NCI-H526 treated with DMSO at 0.1 percent for 48 hours (cell line): ENCODE data around the gene CDON.
"Not testable (repeated sequence)": the region's sequence is repeated elsewhere in the genome, so short reads cannot be mapped to it uniquely, and the experiment has no call there.

ENCODE experiments used
- DNase-seq: peaks from one replicate; lab custom pipeline; 2025; lab: John Stamatoyannopoulos, UW

CDON gene

GRCh38 chr11:125995313-125995712 is 67.4 kb downstream of the CDON start:
- DNase-seq = no peak

DNA sequence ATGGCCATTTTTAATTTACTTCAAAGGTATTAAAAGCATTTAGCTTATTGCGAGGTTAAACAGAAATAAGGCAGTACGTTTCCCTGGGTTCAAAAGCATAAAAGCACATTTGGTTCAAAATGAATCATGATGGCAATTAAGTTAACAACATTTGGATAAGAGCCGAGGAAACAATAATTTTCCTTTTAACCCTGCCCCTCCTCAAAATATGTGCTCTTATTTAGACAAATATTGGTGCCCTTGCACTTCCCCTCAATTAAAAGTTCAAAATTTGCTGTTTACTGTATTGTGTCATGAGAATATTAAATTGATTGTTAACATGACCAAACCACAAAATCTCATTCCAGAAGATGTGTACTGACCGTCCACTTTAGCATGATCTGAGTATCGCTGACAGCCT is 68.2 kb downstream of the CDON start:
- DNase-seq = no peak

DNA sequence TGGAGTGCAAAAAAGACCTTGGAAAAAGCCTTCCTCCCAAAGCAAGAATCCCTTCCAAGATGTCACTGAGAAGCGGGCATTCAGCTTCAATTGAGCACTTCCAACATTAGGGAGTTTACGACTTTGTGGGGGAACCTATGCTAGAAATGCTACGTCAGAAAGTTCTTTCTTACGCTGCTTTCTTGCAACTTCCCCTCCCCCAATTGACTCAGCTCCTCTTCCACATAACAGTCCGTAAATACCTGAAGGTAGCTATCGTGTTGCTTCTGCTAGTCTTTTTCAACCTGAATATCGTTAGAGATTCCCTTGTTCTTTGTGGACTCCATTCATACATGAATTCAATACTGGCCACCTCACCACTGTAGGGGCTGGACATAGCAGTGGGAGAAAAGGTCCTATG is 69.8 kb downstream of the CDON start:
- no peak for DNase-seq

- no peak for DNase-seq
These were observed 72.4 kb downstream of the CDON start for GRCh38 chr11:125990244-125990643.

DNA sequence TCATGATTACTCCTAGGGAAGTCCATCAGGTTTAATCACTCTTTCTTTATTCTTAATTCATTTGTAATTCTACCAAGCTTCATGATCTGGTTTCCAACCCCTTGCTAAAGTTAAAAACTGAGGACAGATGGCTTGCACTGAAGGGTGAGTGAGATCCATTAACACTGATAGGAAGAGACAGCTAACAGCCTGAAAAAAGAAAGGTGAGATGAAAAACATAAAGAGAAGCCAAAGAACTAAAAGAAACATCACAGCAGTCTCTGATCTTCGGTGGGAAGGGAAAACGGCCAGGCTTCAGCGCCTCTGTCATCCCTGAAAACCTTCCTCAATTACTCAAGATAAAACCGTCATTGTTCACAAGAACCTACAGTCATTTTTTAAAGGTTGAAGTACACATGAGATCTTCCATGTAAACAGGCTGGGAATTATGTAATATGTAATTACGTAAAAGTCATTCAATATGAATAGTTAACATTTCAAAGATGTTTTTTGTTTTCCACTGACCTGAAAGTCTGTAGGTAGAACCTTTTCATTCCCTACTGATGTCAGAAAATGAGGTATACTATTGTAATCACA is 75.5 kb downstream of the CDON start:
- DNase-seq = no peak

DNA sequence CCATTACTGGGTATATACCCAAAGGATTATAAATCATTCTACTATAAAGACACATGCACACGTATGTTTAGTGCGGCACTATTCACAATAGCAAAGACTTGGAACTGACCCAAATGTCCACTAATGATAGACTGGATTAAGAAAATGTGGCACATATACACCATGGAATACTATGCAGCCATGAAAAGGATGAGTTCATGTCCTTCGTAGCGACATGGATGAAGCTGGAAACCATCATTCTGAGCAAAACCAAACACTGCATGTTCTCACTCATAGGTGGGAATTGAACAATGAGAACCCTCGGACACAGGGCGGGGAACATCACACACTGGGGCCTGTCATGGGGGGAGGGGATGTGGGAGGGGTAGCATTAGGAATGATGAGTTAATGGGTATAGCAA is 76.7 kb downstream of the CDON start:
- DNase-seq = not testable (repeated sequence)

- DNase-seq = no peak
These were observed 80.3 kb downstream of the CDON start for GRCh38 chr11:125982348-125982730.

DNA sequence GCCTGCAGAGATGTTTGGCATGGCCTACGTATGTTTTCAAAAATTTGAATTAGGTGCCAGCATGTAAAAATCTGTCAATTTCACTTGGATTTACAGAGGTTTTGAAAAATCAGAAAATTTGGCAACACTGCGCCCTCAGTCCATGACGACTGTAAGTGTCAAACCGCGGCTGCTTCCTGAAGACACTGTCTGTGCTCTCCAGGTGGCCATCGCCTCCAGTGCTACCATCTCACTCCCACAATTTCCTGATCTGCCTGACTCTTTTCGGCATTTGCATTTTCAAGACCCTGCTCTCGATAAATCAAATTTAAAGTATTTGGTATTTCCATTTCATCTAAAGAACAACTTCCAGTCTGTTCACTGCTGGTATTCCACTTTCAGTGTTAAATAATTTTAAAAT is 82.2 kb downstream of the CDON start:
- no peak for DNase-seq

DNA sequence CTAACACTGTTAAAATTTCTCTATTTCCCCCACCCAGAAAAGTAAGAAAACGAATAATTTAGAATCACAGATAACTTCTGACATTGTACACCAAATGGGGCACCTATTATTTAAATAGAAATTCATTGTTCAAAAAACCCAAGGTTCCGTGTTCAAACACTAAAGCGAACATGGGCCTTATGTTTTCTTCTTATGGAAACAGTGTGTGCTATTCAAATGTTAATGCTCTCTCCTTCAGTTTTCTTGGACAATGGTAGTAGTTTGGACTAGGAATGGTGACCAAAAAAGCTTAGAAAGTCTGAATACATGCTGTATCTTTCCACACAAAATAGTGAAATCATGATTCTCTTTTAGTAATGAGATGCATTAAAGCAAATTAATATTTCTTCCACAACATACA is 83.2 kb downstream of the CDON start:
- DNase-seq = no peak

GRCh38 chr11:125978778-125979407 is 83.8 kb downstream of the CDON start:
- no peak for DNase-seq

DNA sequence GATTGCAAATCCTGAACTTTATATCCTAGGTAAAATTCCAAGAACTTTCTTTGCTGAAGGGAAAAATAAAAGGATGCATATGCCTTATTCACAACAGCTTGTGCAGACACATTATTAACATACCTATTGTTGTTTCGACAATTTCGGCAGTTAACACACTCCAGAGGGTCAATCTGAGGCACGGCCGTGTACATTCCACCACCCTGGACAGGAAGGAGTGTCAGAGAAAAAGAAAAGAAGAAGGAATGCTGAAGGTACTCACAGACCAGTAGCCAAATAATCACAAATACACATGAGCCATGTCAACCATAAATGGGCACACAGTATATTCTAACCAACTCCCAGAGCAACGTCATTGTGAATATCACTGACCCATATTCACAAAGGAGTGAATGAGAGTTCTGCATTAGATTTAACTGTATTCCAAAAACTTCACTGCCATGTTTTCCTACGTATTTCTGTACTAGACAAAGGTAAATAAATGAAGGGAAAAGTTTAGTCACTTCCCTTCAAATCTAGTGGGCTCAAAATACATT is 84.4 kb downstream of the CDON start:
- no peak for DNase-seq

- no peak for DNase-seq
These were observed 85.3 kb downstream of the CDON start for GRCh38 chr11:125977333-125977732.

DNA sequence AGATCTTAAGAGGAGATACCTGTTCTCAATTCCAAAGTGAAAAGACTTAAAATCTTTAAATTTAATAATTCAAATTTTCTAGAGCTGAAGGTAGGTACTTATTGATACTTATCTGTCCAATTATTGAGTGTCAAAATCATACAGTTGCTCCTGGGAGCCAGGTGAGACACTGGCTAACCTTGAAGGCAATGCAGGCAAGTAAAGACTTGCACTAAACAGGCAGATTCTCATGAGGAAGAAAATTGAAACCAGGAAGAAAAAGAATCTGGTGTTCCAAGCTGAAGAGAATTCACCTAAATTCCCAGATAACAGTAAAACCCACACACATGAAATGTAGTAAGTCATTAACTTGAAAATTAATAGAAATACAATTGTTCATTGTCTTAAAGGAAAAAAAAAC is 86.5 kb downstream of the CDON start:
- DNase-seq = no peak

- DNase-seq = no peak
These were observed 87.0 kb downstream of the CDON start for GRCh38 chr11:125975634-125976033.

GRCh38 chr11:125974284-125974683 is 88.4 kb downstream of the CDON start:
- no peak for DNase-seq

GRCh38 chr11:125971618-125972017 is 91.0 kb downstream of the CDON start:
- no peak for DNase-seq

DNA sequence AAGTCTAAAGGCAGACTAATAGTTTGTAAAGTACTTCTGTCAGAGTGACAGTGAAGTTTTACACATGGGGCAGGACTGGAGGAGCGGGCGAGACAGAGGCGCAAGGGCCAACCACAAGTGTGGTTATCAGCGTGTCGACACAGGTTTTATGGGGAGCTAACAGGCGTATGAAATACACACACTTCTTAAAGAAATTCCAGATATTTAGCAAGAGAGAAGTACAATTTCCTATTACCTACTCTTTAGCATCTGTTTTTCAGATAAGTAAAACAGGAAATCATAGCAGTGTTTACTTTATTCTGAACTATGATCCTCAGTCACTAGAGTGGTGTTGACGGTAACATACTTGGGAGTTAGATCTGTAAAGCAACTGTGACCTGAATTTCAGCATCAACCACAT is 94.3 kb downstream of the CDON start:
- no peak for DNase-seq

DNA sequence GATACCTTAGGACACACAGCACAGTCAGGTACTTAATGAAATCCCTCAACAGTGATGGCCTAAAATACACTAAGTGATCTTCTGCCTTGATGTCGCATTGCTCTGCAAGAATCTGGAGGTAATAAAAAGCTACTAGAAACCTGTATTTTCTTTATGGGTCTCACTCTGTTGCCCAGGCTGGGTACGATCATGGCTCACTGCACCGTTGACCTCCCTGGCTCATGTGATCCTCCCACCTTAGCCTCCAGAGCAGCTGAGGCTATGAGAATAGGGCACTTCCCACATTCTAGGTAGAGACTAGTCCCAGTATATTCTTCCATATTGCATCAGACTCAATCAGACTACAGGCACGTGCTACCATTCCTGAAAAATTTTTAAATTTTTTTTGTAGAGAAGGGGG is 95.2 kb downstream of the CDON start:
- DNase-seq = no peak

- peak; percentile 77 for DNase-seq
These were observed 101.9 kb downstream of the CDON start for GRCh38 chr11:125960771-125961170.

DNA sequence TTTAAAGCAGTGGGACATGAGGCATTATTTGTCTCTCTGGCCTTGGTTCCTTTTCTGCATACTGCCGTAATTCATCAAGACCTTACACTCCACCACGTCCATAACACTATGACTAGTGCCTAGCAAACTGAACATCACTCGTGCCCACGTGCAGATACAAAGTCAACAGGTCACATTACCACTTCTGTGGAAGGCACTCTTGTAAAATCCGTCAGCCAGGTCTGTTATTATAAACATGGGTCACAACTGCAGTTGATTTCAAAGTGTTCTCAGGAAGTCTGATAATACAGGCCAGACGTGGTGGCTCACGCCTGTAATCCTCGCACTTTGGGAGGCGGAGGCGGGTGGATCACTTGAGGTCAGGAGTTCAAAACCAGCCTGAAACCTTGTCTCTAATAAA is 102.7 kb downstream of the CDON start:
- DNase-seq = no peak

DNA sequence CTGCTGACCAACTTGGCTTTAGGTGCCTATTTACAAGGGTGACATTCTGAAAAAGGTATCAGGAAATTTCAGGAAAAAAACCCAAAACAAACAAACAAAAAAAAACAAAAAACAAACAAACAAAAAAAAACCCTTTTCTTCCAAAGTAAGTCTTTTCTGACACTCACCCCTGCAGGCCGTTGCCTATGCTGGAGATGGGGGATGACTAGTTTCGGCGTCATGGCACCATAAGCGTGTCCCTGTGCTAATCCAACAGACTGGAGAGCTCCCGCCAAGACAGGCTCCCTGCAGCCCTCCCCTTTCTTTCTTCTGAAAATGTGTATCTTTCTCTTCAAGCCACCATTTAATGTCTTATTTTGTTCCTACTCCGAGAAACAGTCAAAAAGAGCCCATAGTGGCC is 103.2 kb downstream of the CDON start:
- no peak for DNase-seq

DNA sequence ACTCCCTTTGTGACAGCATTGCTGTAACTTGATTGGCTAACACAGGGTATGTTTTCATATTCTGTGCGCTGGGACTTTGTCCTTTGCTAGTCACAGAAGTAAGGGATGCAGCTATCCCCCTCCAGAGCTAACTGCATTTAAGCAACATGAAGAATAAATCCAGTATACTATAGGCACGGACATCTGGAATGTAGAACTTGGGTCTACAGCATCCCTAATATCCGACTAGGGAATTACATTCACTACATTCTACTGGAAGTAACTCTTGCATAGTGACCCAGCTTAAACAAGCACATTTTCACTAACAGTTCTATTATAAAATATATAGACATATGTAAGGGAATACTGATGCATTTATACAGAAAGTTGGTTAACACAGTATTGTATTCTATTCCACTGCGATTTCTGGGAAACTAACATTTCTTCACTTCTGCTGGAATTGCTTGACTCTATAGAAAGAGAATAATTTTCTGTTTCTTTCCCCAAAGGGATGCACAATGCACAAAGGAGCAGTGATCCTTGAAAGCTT is 103.7 kb downstream of the CDON start:
- DNase-seq = no peak

DNA sequence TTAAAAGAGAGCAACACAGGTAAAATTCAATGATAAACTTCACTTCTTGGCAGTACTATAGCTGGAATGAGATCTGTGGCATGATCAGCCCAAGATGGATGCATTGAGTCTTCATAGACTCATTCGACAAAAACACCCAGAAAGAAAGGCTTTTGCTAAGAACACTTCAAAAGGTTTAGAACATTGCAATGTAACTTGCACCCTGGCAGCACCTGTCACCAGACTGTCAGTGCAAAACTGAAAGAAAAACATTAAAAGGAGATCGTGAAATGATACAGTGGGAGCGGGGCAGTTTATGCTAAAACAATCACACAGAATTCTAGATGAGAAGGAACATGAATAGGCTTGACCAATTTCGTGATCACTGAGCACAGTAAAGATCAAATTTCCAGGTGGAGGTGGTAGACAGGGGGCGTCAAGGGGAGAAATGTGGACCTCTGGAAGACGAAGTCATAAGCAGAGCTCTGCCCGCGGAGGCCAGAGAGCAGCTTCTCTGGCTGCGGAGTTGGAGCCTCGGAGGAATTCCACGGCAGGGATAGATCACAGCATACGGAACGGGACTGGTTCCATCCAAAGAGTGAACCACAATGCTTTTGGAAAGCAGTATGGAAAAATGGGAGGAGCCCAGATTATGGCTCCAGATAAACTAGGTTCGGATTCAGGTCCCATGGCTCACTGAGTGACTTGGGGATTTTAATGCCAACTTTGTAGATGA is 104.9 kb downstream of the CDON start:
- no peak for DNase-seq
